Measurements from ENCODE around the gene TBX6. TPM values are rescaled to one million over a fixed set of nuclear protein-coding genes. Genes with fewer than 3 reads are reported as not detected.

Gene TBX6
- total and polyA plus RNA-seq, 2 donors (not counting 3 experiments of a cell fraction or from before 2014, with no cell fraction given) = 0.40 to 0.60 TPM

- intact Hi-C loops (cut with micrococcal nuclease) (no loop called here), dilution Hi-C loops (cut with MboI; ENCODE audit: extremely low pct_ligation_motif_present, low sequenced_read_pairs) (no loop called here)
- H3K4me2 ChIP-seq (ENCODE audit: insufficient read depth, low read length) = no peak overlapping the region
- peaks cover 11 to 46% of the 10 kb centered on the region in 2 experiments for H3K36me3 ChIP-seq (ENCODE audit: control insufficient read depth in 2 of 2, extremely low read depth in 1 of 2, insufficient read depth in 2 of 2, low read length in 2 of 2)
- H2AFZ ChIP-seq (ENCODE audit: low read depth, low read length) = no peak overlapping the region
- no peaks in the 10 kb centered on the region for H3K27me3 ChIP-seq (ENCODE audit: control insufficient read depth in 2 of 2, insufficient read depth in 2 of 2, low read length in 2 of 2)
- TF ChIP-seq POLR2AphosphoS5 (IDR thresholded peaks at IDR 0.05; ENCODE audit: insufficient read depth, low read depth, low read length) (peak; percentile 24), POLR2A (IDR thresholded peaks at IDR 0.05; ENCODE audit: low read depth, low read length) (no peak), MYC (IDR thresholded peaks at IDR 0.05; ENCODE audit: low read depth, low read length) (no peak), GATA2 (IDR thresholded peaks at IDR 0.05; ENCODE audit: insufficient read depth, insufficient read length, low read depth, low read length) (no peak), JUN (IDR thresholded peaks at IDR 0.05; ENCODE audit: borderline replicate concordance, insufficient read depth, insufficient read length, low read depth) (no peak), MAX (IDR thresholded peaks at IDR 0.05; ENCODE audit: insufficient read depth, insufficient read length) (no peak), FOS (IDR thresholded peaks at IDR 0.05; ENCODE audit: borderline replicate concordance, insufficient read depth, low read length) (no peak), EZH2 (IDR thresholded peaks at IDR 0.05; ENCODE audit: borderline replicate concordance, low read depth, low read length, severe bottlenecking) (no peak)
- TF ChIP-seq, protein P1, sequence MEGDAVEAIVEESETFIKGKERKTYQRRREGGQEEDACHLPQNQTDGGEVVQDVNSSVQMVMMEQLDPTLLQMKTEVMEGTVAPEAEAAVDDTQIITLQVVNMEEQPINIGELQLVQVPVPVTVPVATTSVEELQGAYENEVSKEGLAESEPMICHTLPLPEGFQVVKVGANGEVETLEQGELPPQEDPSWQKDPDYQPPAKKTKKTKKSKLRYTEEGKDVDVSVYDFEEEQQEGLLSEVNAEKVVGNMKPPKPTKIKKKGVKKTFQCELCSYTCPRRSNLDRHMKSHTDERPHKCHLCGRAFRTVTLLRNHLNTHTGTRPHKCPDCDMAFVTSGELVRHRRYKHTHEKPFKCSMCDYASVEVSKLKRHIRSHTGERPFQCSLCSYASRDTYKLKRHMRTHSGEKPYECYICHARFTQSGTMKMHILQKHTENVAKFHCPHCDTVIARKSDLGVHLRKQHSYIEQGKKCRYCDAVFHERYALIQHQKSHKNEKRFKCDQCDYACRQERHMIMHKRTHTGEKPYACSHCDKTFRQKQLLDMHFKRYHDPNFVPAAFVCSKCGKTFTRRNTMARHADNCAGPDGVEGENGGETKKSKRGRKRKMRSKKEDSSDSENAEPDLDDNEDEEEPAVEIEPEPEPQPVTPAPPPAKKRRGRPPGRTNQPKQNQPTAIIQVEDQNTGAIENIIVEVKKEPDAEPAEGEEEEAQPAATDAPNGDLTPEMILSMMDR (IDR thresholded peaks at IDR 0.05; ENCODE audit: extremely low read depth in 1 of 2, insufficient read depth in 1 of 2, low read depth in 1 of 2, low read length in 2 of 2) = peak; percentile 50 to 74
- CTCF ChIA-PET = interaction anchor here (1.0 to 6.2 kb wide), 13 partner anchors 9 to 306 kb away, joined by 3 to 52 read pairs (median 4); partner anchors contain the start of genes MAPK3, TBX6 and YPEL3
- H3K27ac ChIP-seq (ENCODE audit: insufficient read depth, low read depth, low read length) = no peak overlapping the region
- no TSS peak for BruUV-seq (replicated peaks)
- H3K79me2 ChIP-seq (ENCODE audit: control insufficient read depth, insufficient read depth, low read length) = no peaks in the 10 kb centered on the region
- no peaks in the 10 kb centered on the region for H3K9me3 ChIP-seq (replicated peaks; ENCODE audit: control insufficient read depth, insufficient read depth, low read length)
- H3K9me1 ChIP-seq (replicated peaks; ENCODE audit: control insufficient read depth, extremely low read depth, insufficient read depth, low read length) = no peaks in the 10 kb centered on the region
- no peak overlapping the region for H3K4me3 ChIP-seq (replicated peaks in 1 of 3; ENCODE audit: insufficient read depth in 1 of 3, low read depth in 1 of 3, low read length in 3 of 3)
- DNase-seq (ENCODE audit: low read depth, low spot score) (no peak), FAIRE-seq (peak; percentile 75)
- POLR2A ChIA-PET = interaction anchor here (0.6 kb wide), 1 partner anchor 385 kb away, joined by 3 read pairs; no protein-coding TSS in a partner anchor
- no peaks in the 10 kb centered on the region for H4K20me1 ChIP-seq (replicated peaks; ENCODE audit: control insufficient read depth, extremely low read depth, insufficient read depth, low read length)
- H3K9ac ChIP-seq (replicated peaks; ENCODE audit: extremely low read depth, insufficient read depth, low read length) = no peak overlapping the region
- no peaks in the 10 kb centered on the region for H3K4me1 ChIP-seq (ENCODE audit: control insufficient read depth, extremely low read depth, insufficient read depth, low read length)
Observed at GRCh38 chr16:30112197-30113030, 20.7 kb upstream of the TBX6 start.
